ENCODE measurements around the gene KRT20. TPM values are rescaled to one million over a fixed set of nuclear protein-coding genes. Genes with fewer than 3 reads are reported as not detected.

KRT20 gene
- total and polyA plus RNA-seq, 2 of the 13 experiments (the other 11 are each of a cell fraction or from before 2014, with no cell fraction given) = 0.13 to 0.20 TPM

DNA sequence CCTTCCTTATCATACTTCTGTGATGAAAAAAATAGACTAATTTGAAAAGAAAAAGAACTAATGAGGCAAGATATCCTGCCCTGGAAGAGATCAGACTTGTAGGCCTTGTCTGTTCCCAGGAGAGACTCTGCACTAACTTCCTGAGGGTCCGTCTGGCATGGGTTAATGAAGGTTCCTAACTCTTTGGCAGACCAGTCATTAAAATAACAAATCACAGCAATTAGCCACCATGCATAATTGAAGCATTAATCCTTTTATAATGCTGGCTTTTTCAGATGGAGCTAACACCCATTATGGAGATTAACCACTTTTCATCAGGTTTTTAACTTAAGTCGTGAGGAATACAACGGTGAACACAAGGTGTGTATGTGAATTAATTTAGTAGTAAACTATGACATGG is 52.2 kb downstream of the KRT20 start:
- WGBS (ENCODE audit: low lambda C conversion rate) = over 99% methylated on average over 3 of the region's 3 CpGs
- ChIA-PET CTCF (ENCODE audit: low intra/inter-chr PET ratio, low total read pairs) (no interaction called here), POLR2A (interaction anchor here (2.5 kb wide), 1 partner anchor 14 kb away, joined by 8 read pairs; no protein-coding TSS in a partner anchor)
- DNase-seq (ENCODE audit: low spot score) (no peak), FAIRE-seq (no peak), ATAC-seq (no peak)
- in situ Hi-C loops (cut with HindIII; ENCODE audit: extremely low pct_ligation_motif_present, low pct_unique_long_range_greater_than_20kb) = no loop called here
- Histone ChIP-seq H3K27me3 (ENCODE audit: control insufficient read depth in 1 of 2, insufficient read depth in 2 of 2, low read length in 2 of 2) (no peaks in the 10 kb centered on the region), H3K4me2 (ENCODE audit: low read depth, low read length) (no peak overlapping the region), H3K27ac (ENCODE audit: extremely low read length, insufficient read depth, low read length) (no peak overlapping the region), H3K4me1 (ENCODE audit: insufficient read depth, low read length) (peaks cover 8% of the 10 kb centered on the region), H3K36me3 (replicated peaks in 1 of 2; ENCODE audit: control insufficient read depth in 1 of 2, insufficient read depth in 2 of 2, low read length in 2 of 2) (peaks cover 1 to 11% of the 10 kb centered on the region in 2 experiments; a peak in 3 of 5 replicates), H3K4me3 (replicated peaks in 1 of 3; ENCODE audit: insufficient read depth in 1 of 3, low read depth in 2 of 3, low read length in 3 of 3) (no peak overlapping the region), H3K9ac (ENCODE audit: insufficient read depth, low read depth, low read length) (no peak overlapping the region), H2AFZ (ENCODE audit: low read length) (no peak overlapping the region), H3K9me3 (ENCODE audit: low read length) (no peaks in the 10 kb centered on the region), H4K20me1 (ENCODE audit: insufficient read depth, low read length) (no peaks in the 10 kb centered on the region), H3K79me2 (ENCODE audit: insufficient read depth, low read length) (no peaks in the 10 kb centered on the region)
- BruUV-seq (replicated peaks) = no TSS peak
- no peak for TF ChIP-seq IKZF1 (IDR thresholded peaks at IDR 0.05)
- intact Hi-C loops (cut with micrococcal nuclease; ENCODE audit: unreplicated experiment) = no loop called here

DNA sequence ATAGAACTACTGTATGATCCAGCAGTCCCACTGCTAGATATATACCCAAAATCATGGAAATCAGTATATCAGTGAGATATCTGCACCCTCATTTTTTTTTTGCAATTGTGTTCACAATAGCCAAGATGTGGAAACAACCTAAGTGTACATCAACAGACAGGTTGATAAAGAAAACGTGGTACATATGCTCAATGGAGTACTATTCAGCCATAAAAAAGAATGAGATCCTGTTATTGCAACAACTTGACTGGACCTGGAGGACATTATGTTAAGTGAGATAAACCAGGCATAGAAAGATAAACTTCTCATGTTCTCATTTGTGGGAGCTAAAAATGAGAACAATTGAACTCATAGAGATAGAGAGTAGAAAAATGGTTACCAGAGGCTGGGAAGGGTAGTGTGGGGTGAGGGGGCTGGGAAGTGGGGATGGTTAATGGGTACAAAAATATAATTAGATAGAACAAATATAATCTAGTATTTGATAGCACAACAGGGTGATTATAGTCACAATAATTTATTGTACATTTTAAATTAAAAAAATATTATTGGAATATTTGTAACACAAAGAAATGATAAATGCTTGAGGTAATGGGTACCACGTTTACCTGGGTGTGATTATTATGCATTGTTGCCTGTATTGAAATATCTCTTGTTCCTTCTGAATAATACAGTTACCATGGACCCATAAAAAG is 54.8 kb downstream of the KRT20 start:
- 91% methylated on average over 2 of the region's 2 CpGs for WGBS (ENCODE audit: low lambda C conversion rate)
- CTCF ChIA-PET (ENCODE audit: low intra/inter-chr PET ratio, low total read pairs) = no interaction called here
- H3K4me1 ChIP-seq (ENCODE audit: insufficient read depth, low read length) = peaks cover 8% of the 10 kb centered on the region

More for the DNA sequence above, 54.8 kb downstream of the KRT20 start:
- Histone ChIP-seq H4K20me1 (ENCODE audit: insufficient read depth, low read length) (no peaks in the 10 kb centered on the region), H2AFZ (ENCODE audit: low read length) (no peak overlapping the region), H3K4me2 (ENCODE audit: low read depth, low read length) (no peak overlapping the region), H3K4me3 (replicated peaks in 1 of 3; ENCODE audit: insufficient read depth in 1 of 3, low read depth in 2 of 3, low read length in 3 of 3) (no peak overlapping the region), H3K27ac (ENCODE audit: extremely low read length, insufficient read depth, low read length) (no peak overlapping the region), H3K27me3 (ENCODE audit: control insufficient read depth in 1 of 2, insufficient read depth in 2 of 2, low read length in 2 of 2) (no peaks in the 10 kb centered on the region), H3K36me3 (replicated peaks in 1 of 2; ENCODE audit: control insufficient read depth in 1 of 2, insufficient read depth in 2 of 2, low read length in 2 of 2) (peaks cover 1 to 14% of the 10 kb centered on the region in 2 experiments; a peak in 3 of 5 replicates), H3K79me2 (ENCODE audit: insufficient read depth, low read length) (peaks cover 13% of the 10 kb centered on the region), H3K9me3 (ENCODE audit: low read length) (no peaks in the 10 kb centered on the region), H3K9ac (ENCODE audit: insufficient read depth, low read depth, low read length) (no peak overlapping the region)
- POLR2A ChIA-PET = no interaction called here
- no peak for DNase-seq (ENCODE audit: low spot score)
- no peak for FAIRE-seq
- in situ Hi-C loops (cut with HindIII; ENCODE audit: extremely low pct_ligation_motif_present, low pct_unique_long_range_greater_than_20kb) (no loop called here), intact Hi-C loops (cut with micrococcal nuclease; ENCODE audit: unreplicated experiment) (no loop called here)
- ATAC-seq = no peak
- peak; percentile 92 for TF ChIP-seq HNRNPK (IDR thresholded peaks at IDR 0.05; ENCODE audit: low read depth, low read length, poor library complexity, severe bottlenecking)
- no peak for TF ChIP-seq ATF3 (CRISPR knock-in tag; IDR thresholded peaks at IDR 0.05)
- no TSS peak for BruUV-seq (replicated peaks)

All from HepG2 (cell line).